Breast epithelium (tissue), 3 donors: ENCODE measurements around the gene LMTK2.

ENCODE experiments used
- CTCF ChIP-seq, 3 donors: fragments of 450-650 bp; IDR thresholded peaks; one replicate each; pipeline ENCODE4 v1.5.1; 2016 to 2017; ENCODE audit warnings: antibody characterized with exemption in 3 of 3, mild to moderate bottlenecking in 3 of 3, moderate library complexity in 3 of 3
- POLR2AphosphoS5 ChIP-seq, 3 donors: sonication (generic); formaldehyde crosslinking; IDR thresholded peaks; one replicate each; pipeline ENCODE4 v1.6.1; 2017; ENCODE audit warnings: antibody characterized with exemption in 3 of 3

- TF ChIP-seq CTCF (IDR thresholded peaks at IDR 0.05) (no peak), POLR2AphosphoS5 (IDR thresholded peaks at IDR 0.05) (no peak)
These were observed 105.2 kb downstream of the LMTK2 start for GRCh38 chr7:98211676-98212531.
